Measurements from ENCODE around the gene CENPT.
A peak's percentile ranks its signal among the peaks of the same experiment; 100 is the strongest.

CENPT gene

GRCh38 chr16:67805718-67806427 is 41.6 kb downstream of the CENPT start:
- no peak for TF ChIP-seq CTCF (IDR thresholded peaks at IDR 0.05; ENCODE audit: extremely low read depth, insufficient read depth, missing control alignments)
- in situ Hi-C loops (cut with MboI; ENCODE audit: low pct_unique_long_range_greater_than_20kb, low sequenced_read_pairs, unreplicated experiment) = no loop called here
- DNase-seq (ENCODE audit: low spot score) = no peak

GRCh38 chr16:67804853-67805542 is 42.5 kb downstream of the CENPT start:
- in situ Hi-C loops (cut with MboI; ENCODE audit: low pct_unique_long_range_greater_than_20kb, low sequenced_read_pairs, unreplicated experiment) = no loop called here
- no peak for DNase-seq (ENCODE audit: low spot score)
- TF ChIP-seq CTCF (IDR thresholded peaks at IDR 0.05; ENCODE audit: extremely low read depth, insufficient read depth, missing control alignments) = no peak

DNA sequence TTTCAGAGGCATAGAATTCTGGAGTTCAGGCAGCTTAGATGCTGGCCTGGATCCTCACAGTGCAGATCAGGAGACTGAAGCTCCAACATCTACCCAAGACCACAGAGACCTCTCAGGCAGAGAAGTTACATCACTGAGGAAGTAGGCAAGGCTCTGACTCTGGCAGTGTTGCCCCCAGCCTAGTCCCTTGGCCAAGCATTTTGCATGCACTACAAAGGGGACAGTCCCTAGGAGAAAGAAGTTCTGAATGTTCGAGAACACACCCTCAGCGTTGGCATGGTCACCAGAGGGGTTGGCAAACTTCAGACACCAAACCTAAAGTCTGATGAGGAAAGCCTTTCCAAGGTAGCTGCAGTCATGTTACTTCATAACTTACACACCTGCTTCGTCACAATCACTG is 43.6 kb downstream of the CENPT start:
- no peak for TF ChIP-seq CTCF (IDR thresholded peaks at IDR 0.05; ENCODE audit: extremely low read depth, insufficient read depth, missing control alignments)
- in situ Hi-C loops (cut with MboI; ENCODE audit: low pct_unique_long_range_greater_than_20kb, low sequenced_read_pairs, unreplicated experiment) = no loop called here

DNA sequence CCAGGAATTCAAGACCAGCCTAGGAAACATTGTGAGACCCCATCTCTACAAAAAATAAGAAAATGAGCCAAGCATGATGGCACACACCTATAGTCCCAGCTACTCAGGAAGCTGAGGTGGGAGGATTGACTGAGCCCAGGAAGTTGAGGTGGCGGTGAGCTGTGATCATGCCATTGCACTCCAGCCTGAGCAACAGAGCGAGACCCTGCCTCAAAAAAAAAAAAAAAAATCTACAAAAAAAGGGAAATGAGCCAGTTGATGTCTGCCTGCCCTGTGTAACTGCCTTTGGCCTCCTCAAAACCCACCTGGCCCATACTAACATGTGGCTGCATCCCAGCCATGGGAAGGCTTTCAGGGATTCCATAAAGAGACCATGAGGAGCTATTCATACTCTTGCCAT is 45.6 kb downstream of the CENPT start:
- in situ Hi-C loops (cut with MboI; ENCODE audit: low pct_unique_long_range_greater_than_20kb, low sequenced_read_pairs, unreplicated experiment) = no loop called here
- no peak for DNase-seq (ENCODE audit: low spot score)
- TF ChIP-seq CTCF (IDR thresholded peaks at IDR 0.05; ENCODE audit: extremely low read depth, insufficient read depth, missing control alignments) = no peak

More for the DNA sequence above, 43.6 kb downstream of the CENPT start:
- peak; percentile 44 for DNase-seq (ENCODE audit: low spot score)

- DNase-seq (ENCODE audit: low spot score) = no peak
- in situ Hi-C loops (cut with MboI; ENCODE audit: low pct_unique_long_range_greater_than_20kb, low sequenced_read_pairs, unreplicated experiment) = no loop called here
Measured at GRCh38 chr16:67801241-67801640, 46.3 kb downstream of the CENPT start.

GRCh38 chr16:67800338-67800926 is 47.1 kb downstream of the CENPT start:
- TF ChIP-seq CTCF (IDR thresholded peaks at IDR 0.05; ENCODE audit: extremely low read depth, insufficient read depth, missing control alignments) = no peak
- DNase-seq (ENCODE audit: low spot score) = no peak
- in situ Hi-C loops (cut with MboI; ENCODE audit: low pct_unique_long_range_greater_than_20kb, low sequenced_read_pairs, unreplicated experiment) = no loop called here

More at GRCh38 chr16:67801241-67801640, 46.3 kb downstream of the CENPT start:
- TF ChIP-seq CTCF (IDR thresholded peaks at IDR 0.05; ENCODE audit: extremely low read depth, insufficient read depth, missing control alignments) = no peak
